Dedifferentiated amniotic fluid mesenchymal stem cell (primary cell): ENCODE results near the gene DPY19L2.
A peak's percentile ranks its signal among the peaks of the same experiment; 100 is the strongest.
"Not testable (repeated sequence)": the region's sequence is repeated elsewhere in the genome, so short reads cannot be mapped to it uniquely, and the experiment has no call there.

Source experiments
- DNase-seq: peaks from one replicate; pipeline ENCODE4 v3.0.0-alpha.2; 2016; ENCODE audit errors: extremely low spot score

Gene DPY19L2

GRCh38 chr12:63663005-63663404 lies 5.3 kb downstream of the DPY19L2 start:
- DNase-seq, result not testable (repeated sequence)

GRCh38 chr12:63658501-63658900 lies 9.8 kb downstream of the DPY19L2 start:
- DNase-seq, result not testable (repeated sequence)

GRCh38 chr12:63656407-63656806 lies 11.9 kb downstream of the DPY19L2 start:
- DNase-seq, result not testable (repeated sequence)

- not testable (repeated sequence) for DNase-seq
Measured at GRCh38 chr12:63655543-63656257, 12.6 kb downstream of the DPY19L2 start.

- DNase-seq, result not testable (repeated sequence)
Measured at GRCh38 chr12:63654481-63654880, 13.8 kb downstream of the DPY19L2 start.

GRCh38 chr12:63649517-63649916 lies 18.8 kb downstream of the DPY19L2 start:
- peak; percentile 58 for DNase-seq

GRCh38 chr12:63643381-63644140 lies 24.7 kb downstream of the DPY19L2 start:
- DNase-seq, result peak; percentile 15

GRCh38 chr12:63624258-63624657 lies 44.0 kb downstream of the DPY19L2 start:
- not testable (repeated sequence) for DNase-seq

GRCh38 chr12:63615544-63615943 lies 52.7 kb downstream of the DPY19L2 start:
- not testable (repeated sequence) for DNase-seq

- DNase-seq, result not testable (repeated sequence)
Measured at GRCh38 chr12:63611285-63611684, 57.0 kb downstream of the DPY19L2 start.

- not testable (repeated sequence) for DNase-seq
Measured at GRCh38 chr12:63609281-63609680, 59.0 kb downstream of the DPY19L2 start.

GRCh38 chr12:63604985-63605384 lies 63.3 kb downstream of the DPY19L2 start:
- DNase-seq, result not testable (repeated sequence)

GRCh38 chr12:63594828-63595227 lies 73.5 kb downstream of the DPY19L2 start:
- DNase-seq, result not testable (repeated sequence)

- DNase-seq, result not testable (repeated sequence)
Measured at GRCh38 chr12:63584426-63584825, 83.9 kb downstream of the DPY19L2 start.

- not testable (repeated sequence) for DNase-seq
Measured at GRCh38 chr12:63583289-63583688, 85.0 kb downstream of the DPY19L2 start.

- not testable (repeated sequence) for DNase-seq
Measured at GRCh38 chr12:63577631-63578030, 90.7 kb downstream of the DPY19L2 start.

GRCh38 chr12:63572038-63572437 lies 96.3 kb downstream of the DPY19L2 start:
- DNase-seq, result not testable (repeated sequence)

- not testable (repeated sequence) for DNase-seq
Measured at GRCh38 chr12:63558445-63558844, 109.8 kb downstream of the DPY19L2 start.

- not testable (repeated sequence) for DNase-seq
Measured at GRCh38 chr12:63551397-63551796, 116.9 kb downstream of the DPY19L2 start.

- DNase-seq, result not testable (repeated sequence)
Measured at GRCh38 chr12:63549034-63549433, 119.3 kb downstream of the DPY19L2 start.

GRCh38 chr12:63545298-63545916 lies 122.9 kb downstream of the DPY19L2 start:
- DNase-seq, result not testable (repeated sequence)

GRCh38 chr12:63538656-63539055 lies 129.6 kb downstream of the DPY19L2 start:
- not testable (repeated sequence) for DNase-seq
